NCI-H524 treated with DMSO at 0.1 percent for 48 hours (cell line): Measurements from ENCODE around the gene LRBA.
"Not testable (repeated sequence)": the region's sequence is repeated elsewhere in the genome, so short reads cannot be mapped to it uniquely, and the experiment has no call there.

Source experiments
- DNase-seq: peaks from one replicate; lab custom pipeline; 2025; lab: John Stamatoyannopoulos, UW

Gene LRBA

DNA sequence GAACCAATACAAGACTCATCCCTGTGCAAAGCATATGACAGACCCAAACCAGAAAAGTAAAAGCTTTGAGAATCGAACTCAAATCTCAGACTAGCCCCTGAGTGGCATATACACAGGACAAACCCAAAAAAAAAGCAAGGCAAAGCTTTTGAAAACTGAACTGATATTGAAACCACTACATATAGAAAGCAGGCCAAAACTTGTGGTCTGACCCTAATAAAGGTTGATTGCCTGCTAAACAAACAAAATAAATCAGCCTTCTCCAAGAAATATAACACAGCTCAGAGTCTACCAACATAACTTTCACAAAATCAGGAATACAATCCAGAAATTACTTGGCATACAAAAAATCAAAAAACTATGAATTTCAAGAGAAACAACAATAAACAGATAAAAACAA lies 40.3 kb downstream of the LRBA start:
- DNase-seq: no peak

DNA sequence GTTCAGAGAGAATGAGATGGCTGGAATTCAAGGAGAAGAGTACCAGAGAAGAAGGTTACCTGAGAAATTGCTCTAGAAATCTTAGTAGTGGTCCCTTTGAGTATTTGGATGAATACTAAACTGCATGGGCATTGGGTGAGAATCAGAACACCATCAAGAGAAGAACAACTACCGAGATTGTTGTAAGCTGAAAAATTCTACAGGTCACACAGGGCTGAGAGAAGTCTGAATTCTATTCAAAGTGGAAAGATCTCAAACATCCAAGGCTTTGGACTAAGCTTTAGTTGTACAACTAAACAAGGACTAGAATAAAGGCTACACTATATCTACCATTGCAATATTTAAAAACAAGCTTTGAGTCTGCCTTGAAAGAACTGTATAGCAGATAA lies 40.8 kb downstream of the LRBA start:
- no peak for DNase-seq

DNA sequence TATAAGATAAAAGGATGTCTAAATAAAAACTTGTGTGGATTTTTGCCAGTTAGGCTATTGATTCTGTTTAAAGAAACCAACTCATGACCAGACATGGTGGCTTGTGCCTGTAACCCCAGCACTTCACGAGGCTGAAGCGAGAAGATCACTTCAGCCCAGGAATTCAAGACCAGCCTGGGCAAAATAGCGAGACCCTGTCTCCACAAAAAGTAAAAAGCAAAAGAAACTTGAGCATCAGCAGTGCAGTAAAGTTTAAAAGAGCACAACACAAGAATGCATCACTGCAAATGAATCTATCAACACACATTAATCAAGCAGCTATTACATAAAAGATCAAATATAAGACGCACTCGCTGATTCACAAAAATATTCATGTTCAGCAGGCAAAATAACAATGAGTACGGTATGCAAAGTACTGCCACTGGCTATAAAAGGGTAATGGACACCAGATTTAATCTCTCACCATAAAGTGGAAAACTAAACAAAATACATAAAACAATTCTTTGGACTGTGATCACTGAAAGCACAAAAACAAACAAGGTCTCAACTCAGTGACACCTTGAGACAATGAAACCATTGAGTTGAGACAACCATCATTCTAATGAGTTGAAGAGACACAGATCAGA lies 41.3 kb downstream of the LRBA start:
- no peak for DNase-seq

DNA sequence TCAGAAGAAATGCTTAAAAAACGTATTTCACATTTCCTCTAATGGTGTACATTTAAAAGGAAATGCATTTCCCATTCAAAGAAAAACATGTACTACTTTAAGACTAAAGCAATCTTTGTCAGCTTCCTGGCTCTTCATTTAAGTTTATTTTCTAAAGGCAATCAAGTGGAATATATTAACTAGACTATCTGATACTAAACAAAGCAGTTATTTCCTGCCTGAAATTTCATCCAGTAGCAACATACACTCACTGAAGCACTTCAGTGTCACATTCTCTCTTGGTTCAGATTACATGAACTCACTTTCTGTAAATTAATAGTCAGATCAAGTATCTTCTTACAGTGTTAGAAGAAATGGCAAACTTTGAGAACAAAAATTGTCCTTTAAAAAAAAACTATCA lies 42.5 kb downstream of the LRBA start:
- DNase-seq: no peak

DNA sequence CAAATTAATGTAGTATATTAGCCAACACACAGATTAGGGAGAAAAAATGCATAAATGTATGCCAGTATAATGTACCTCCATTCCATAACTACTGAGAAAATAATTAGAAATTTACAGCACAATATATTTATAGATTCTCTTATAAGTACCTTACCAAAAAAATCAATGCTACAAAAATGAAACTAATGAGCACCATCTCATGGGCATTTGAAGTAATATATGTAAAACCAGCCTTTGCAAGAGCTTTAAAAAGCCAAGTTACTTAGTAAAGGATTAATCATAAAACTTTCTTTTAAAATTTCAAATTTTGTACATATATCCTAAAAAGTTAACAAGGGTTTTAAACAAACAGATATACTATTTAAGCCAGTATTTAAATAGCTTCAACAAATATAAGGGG lies 43.2 kb downstream of the LRBA start:
- no peak for DNase-seq

DNA sequence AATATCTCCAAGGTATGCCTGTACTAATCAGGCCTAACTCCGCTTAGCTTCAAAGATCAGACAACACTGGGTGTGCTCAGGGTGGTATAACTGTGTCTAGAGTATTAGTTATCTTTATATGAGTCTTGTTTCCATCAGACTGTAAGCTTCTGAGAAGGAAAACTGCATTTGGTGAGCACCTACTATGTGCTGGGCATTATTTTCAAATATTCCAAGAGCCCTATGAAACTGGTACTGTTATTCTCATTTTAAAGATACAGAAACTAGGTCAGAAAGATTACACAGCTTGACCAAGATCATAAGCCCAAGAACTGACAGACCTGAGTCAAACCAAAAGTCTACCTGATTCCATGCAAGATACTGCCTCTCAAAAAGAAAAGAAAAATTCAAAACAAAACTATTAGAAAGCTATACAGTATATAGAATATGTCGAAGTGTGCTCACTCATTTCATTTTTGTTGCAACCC lies 44.4 kb downstream of the LRBA start:
- no peak for DNase-seq

DNA sequence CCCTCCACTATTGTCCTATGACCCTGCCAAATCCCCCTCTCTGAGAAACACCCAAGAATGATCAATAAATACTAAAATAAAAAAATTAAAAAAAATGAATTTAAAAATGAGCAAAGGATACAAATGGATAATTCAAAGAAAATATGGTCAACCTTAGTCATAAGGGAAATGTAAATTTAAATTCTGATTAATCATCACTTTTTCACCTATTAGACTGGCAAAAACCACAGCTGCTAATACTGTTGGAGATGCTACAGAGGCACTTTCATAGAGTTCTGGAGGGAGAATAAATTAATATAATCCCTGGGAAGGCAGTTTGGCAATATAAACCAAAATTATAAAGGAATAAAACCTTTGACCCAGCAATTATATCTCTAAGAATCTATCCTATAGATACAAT lies 50.3 kb downstream of the LRBA start:
- no peak for DNase-seq

DNA sequence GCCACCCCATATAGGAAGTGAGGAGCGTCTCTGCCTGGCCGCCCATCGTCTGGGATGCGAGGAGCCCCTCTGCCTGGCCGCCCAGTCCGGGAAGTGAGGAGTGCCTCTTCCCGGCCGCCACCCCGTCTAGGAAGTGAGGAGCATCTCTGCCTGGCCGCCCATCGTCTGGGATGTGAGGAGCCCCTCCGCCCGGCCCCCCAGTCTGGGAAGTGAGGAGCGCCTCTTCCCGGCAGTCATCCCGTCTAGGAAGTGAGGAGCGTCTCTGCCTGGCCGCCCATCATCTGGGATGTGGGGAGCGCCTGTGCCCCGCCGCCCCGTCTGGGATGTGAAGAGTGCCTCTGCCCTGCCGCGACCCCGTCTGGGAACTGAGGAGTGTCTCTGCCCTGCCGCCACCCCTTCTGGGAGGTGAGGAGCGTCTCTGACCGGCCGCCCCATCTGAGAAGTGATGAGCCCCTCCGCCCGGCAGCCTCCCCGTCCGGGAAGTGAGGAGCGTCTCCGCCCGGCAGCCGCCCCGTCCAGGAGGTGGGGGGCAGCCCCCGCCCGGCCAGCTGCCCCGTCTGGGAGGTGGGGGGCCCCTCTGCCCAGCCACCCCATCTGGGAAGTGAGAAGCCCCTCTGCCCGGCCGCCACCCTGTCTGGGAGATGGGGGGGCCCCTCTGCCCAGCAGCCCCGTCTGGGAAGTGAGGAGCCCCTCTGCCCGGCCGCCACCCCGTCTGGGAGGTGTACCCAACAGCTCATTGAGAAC lies 51.3 kb downstream of the LRBA start:
- not testable (repeated sequence) for DNase-seq

DNA sequence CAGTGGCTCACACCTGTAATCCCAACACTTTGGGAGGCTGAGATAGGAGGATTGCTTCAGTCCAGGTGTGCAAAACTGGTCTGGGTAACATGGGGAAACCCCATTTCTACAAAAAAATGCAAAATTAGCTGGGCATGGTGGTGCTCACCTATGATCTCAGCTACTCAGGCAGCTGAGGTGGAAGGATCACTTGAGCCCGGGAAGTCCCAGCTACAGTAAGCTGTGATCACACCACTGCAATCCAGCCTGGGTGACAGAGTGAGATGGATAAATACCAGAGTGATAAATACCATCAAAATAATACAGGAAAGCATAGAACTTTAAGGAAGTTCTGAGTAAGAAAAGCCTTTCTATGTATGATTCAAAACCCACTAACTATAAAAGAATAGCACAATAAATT lies 52.8 kb downstream of the LRBA start:
- no peak for DNase-seq

DNA sequence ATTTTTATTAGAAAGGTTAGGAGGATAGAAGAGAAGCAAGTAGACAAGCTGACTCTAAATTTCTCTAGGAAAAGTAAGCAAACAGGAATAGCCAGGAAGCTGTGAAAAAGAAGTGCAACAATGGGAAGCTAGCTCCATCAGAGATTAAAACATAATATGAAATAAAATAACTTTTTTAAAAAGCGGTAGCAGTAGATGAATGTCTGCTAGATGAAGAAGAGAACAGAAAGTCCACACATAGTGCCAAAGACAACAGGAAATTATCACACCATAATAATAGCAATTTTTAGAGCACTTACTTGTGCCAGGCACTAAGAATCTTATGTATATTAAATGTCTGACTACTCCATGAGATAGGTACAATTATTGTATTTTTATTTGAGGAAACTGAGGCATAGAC lies 53.5 kb downstream of the LRBA start:
- no peak for DNase-seq

DNA sequence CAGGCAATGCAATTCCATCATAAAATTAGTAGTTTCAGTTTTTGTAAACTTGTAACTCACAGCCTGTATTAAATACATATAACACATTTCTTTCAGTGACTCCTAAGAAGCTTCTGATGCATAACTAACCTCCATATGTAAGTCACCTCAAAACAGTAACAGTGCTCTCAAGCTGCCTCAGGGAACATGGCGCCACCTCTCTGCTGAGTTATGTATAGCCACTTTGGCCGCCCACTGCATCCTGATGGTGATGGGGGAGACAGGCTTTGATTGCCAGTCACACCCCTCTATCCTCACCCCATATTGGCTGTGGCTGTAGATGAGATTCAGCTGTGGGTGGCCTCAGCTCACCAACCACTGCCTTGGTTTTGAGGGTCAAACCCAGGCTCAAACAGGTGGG lies 54.3 kb downstream of the LRBA start:
- no peak for DNase-seq

DNA sequence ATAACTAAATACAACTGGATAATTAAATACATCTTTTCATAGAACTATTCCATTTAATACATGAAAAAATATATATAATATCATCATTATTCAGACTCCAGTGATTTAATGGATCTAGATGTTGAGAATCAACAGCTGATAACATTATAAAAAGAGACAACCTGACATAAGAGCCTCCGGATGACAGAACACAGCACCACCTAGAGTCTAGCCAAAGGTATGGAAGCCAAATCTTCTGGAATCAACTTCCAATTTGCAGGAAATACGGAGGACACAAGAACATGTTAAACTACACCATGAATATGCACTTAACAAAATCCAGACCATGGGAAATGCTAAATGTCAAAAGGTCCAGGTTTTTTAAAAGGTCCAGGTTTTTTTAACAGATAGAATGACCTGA lies 55.0 kb downstream of the LRBA start:
- no peak for DNase-seq

DNA sequence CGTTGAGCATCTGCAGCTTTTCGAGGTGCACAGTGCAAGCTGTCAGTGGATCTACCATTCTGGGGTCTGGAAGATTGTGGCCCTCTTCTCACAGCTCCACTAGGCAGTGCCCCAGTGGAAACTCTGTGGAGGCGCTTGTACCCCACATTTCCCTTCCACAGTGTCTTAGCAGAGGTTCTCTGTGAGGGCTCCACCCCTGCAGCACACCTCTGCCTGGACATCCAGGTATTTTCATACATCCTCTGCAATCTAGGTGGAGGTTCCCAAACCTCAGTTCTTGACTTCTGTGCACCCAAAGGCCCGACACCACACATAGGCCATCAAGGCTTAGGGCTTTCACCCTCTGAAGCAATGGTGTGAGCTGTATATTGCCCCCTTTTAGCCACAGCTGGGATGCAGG lies 57.1 kb downstream of the LRBA start:
- not testable (repeated sequence) for DNase-seq

DNA sequence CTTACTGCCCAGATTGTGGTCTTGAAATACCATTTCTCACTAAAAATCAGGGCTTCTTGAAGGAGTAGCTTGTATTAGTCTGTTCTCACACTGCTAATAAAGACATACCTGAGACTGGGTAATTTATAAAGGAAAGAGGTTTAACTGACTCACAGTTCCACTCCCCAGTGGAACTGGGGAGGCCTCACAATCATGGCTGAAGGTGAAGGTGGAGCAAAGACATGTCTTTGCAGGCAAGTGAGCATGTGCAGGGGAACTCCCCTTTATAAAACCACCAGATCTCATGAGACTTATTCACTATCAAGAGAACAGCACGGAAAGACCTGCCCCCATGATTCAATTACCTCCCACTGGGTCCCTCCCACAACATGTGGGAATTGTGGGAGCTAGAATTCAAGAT lies 58.0 kb downstream of the LRBA start:
- not testable (repeated sequence) for DNase-seq

DNA sequence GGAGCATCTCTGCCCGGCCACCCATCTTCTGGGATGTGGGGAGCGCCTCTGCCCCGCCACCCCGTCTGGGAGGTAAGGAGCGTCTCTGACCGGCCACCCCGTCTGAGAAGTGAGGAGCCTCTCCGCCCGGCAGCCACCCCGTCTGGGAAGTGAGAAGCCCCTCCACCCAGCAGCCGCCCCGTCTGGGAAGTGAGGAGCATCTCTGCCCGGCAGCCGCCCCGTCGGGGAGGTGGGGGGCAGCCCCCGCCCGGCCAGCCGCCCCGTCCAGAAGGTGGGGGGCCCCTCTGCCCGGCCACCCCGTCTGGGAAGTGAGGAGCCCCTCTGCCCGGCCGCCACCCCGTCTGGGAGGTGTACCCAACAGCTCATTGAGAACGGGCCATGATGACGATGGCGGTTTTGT lies 61.2 kb downstream of the LRBA start:
- not testable (repeated sequence) for DNase-seq

DNA sequence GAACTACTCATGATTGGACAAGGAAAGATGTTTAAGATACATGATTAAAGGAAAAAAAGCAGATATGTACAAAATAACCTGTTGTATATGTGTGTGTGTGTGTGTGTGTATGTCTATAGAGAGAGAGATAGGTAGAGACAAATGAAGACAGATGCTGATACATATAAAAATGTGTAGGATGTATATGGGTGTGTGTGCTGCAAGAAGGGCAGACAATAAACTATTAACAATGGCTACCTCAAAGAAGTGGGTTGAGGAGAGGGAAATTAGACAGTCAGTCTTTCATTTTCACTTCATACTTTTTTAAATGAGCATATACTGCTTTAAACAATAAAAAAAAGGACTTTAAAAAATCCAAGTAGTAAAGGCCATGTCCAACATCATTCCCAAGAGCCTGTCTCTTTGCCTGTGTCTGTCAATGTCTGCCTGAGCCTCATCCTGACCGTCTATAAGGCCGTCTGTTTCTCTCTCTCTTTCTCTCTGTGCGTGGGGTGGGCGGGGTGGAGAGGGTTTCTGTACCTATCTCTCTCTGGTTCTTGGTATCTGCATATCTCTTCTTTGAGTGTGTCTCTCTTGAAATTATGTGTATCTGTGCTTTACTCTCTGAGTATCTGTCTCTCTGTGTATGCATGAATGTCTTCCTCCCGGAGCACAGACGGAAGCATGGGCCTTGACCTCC lies 62.8 kb downstream of the LRBA start:
- no peak for DNase-seq

DNA sequence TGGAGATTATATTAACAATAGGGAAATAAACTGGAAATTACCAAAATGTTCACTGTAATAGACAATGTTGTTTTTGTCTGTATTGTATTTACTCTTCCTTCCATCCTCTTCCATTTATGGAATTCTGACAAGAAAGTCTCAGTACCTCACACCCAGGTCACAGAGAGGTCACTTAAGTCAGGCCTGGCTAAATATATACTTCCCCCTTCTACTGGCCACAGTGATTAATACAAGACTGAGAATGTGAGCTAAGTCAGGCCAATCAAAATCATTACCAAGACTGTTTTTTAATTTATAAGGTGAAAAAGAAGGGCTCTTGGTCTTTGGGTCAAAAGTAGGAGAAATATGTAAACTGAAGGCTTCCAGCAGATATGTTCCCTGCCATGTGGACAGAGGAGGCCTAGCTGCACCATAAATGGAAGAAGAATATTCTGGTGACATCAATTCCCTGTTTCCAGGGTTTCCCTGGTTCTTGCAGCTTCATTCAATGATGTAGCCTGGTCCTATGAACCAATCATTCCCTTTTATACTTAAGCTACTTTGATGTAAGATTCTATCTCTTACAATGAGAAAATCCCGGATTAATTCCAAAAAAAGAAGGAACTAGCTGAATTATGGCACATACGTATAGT lies 64.3 kb downstream of the LRBA start:
- no peak for DNase-seq

DNA sequence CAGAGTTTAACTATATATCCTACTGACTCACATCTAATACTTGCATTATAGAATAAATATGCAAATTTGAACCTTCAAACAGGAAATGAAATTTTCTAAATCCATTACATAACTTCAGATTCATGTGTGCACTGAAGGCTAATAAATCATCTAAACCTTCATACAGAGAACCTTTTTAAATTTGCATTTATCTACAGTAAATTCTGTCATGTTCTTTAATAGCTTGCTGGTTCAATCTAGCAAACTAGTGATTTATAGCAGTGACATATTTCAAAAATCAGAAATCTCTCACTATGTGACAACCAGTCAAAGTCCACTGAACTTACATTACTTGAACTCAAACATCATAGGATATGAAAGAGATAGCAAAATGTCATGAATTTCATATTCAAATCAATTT lies 65.1 kb downstream of the LRBA start:
- DNase-seq: no peak

DNA sequence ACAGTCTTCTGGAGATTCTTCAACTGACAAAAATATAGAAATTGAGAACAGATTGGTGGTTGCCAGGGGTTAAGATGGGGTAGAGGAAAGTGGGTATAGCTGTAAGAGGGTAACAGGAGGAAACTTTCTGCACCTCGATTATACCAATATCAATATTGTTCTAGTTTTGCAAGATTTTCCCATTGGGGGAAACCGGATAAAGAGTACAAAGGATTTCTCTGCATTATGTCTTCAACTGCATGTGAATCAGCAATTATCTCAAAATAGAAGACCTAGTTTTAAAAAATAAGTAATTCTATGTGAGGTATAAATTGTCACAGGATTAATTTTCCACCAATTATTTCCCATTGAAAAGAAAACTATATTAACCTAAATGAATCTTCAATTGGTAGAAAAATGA lies 65.7 kb downstream of the LRBA start:
- no peak for DNase-seq

DNA sequence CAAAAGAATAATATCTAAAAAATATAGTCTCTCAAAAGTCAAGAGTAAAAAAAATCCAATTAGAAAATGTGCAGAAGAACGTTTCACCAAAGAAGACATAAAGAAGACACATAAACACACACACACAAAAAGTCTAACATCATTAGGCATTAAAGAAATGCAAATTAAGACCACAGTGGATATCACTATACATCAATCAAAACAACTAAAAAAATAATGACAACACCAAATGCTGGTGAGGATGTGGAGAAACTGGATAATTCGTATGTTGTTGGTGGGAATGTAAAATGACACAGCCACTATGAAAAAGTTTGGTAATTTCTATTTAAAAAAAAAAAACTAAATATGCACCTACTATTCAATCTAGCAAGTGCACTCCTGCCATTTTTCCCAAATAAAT lies 66.4 kb downstream of the LRBA start:
- no peak for DNase-seq

DNA sequence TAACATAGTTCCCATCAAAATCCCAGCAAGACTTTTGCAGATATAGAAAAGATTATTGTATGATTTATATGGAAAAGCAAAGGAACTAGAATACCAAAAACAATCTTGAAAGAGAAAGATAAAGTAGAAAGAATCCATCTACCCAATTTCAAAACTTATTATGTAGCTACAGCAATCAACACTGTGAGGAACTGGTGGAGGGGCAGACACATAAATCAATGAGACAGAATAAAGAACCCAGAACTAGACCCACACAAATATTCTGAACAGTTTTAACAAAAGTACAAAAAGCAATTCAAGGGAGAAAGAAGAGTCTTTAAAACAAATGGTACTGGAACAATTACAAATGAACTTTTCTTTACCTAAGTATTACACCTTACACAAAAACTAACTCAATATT lies 67.0 kb downstream of the LRBA start:
- DNase-seq: no peak

DNA sequence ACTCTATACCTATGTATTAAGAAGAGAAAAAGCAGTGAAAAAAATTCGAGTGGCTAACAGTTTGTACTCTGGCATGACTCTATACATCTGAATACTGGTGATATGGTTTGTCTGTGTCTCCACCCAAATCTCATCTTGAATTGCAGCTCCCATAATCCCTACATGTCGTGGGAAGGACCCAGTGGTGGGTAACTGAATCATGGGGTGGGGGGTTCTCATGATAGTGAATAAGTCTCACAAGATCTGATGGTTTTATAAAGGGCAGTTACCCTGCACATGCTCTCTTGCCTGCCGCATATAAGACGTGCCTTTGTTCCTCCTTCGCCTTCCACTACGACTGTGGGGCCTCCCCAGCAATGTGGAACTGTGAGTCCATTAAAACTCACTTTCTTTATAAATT lies 70.4 kb downstream of the LRBA start:
- no peak for DNase-seq

DNA sequence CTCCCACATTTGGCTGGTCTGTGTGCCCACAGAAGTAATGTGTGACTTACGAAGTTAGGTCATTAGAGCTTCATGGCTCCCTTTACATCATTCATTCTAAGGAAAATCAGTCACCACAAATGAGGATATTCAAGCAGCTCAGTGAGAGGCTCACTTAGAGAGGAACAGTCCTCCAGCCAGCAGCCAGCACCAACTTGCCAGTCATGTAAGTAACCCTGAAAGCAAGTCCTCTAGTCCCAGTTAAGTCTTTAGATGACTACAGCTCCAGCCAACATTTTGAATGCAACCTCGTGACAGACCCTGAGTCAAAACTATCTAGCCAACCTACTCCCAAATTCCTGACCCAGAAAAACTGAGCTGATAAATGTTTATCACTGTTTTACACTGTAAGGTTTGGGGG lies 71.3 kb downstream of the LRBA start:
- DNase-seq: no peak
